T-helper 9 cell (primary cell): ENCODE measurements around the gene QRICH1.
"Not testable (repeated sequence)": the region's sequence is repeated elsewhere in the genome, so short reads cannot be mapped to it uniquely, and the experiment has no call there.

Experiments
- DNase-seq: peaks from one replicate; pipeline ENCODE4 v3.0.0-alpha.2; 2020

Gene QRICH1

GRCh38 chr3:49015765-49016164, 78.1 kb downstream of the QRICH1 start:
- DNase-seq = no peak

- DNase-seq = no peak
These were observed 78.8 kb downstream of the QRICH1 start for GRCh38 chr3:49015072-49015471.

GRCh38 chr3:49013738-49014660, 79.9 kb downstream of the QRICH1 start:
- DNase-seq = peak; percentile 38

- no peak for DNase-seq
These were observed 80.6 kb downstream of the QRICH1 start for GRCh38 chr3:49013113-49013737.

GRCh38 chr3:49012441-49013017, 81.3 kb downstream of the QRICH1 start:
- DNase-seq = no peak

GRCh38 chr3:49009396-49009795, 84.5 kb downstream of the QRICH1 start:
- no peak for DNase-seq

- DNase-seq = not testable (repeated sequence)
These were observed 85.2 kb downstream of the QRICH1 start for GRCh38 chr3:49008627-49009026.

GRCh38 chr3:49007771-49008528, 85.9 kb downstream of the QRICH1 start:
- peak; percentile 85 for DNase-seq

- peak; percentile 94 for DNase-seq
These were observed 86.7 kb downstream of the QRICH1 start, which contains the start of gene WDR6 for GRCh38 chr3:49007068-49007770. WDR6 (plus strand) TSS chr3:49007391; CDS start chr3:49007432, 41 bp downstream.

GRCh38 chr3:49006408-49007067, 87.3 kb downstream of the QRICH1 start:
- DNase-seq = peak; percentile 11

GRCh38 chr3:49005998-49006397, 87.9 kb downstream of the QRICH1 start:
- no peak for DNase-seq

- no peak for DNase-seq
These were observed 88.6 kb downstream of the QRICH1 start for GRCh38 chr3:49005303-49005680.

- no peak for DNase-seq
These were observed 89.2 kb downstream of the QRICH1 start for GRCh38 chr3:49004352-49005302.

GRCh38 chr3:49001155-49001554, 92.7 kb downstream of the QRICH1 start:
- DNase-seq = no peak

GRCh38 chr3:48999085-48999858, 94.6 kb downstream of the QRICH1 start:
- DNase-seq = no peak

- DNase-seq = no peak
These were observed 95.9 kb downstream of the QRICH1 start for GRCh38 chr3:48997714-48998637.

- no peak for DNase-seq
These were observed 96.7 kb downstream of the QRICH1 start for GRCh38 chr3:48997102-48997635.

GRCh38 chr3:48996640-48997039, 97.2 kb downstream of the QRICH1 start:
- no peak for DNase-seq
